Coronary artery (tissue), 2 donors: ENCODE results near the gene TASOR2.

Experiments
- DNase-seq: peaks from one replicate; pipeline ENCODE4 v3.0.0-alpha.2; 2017; ENCODE audit warnings: low spot score
- H3K27ac ChIP-seq, 2 donors: fragments of 200-600 bp; sonication (generic); one replicate each; pipeline ENCODE4 v1.5.1; 2016 to 2019
- H3K4me3 ChIP-seq: fragments of 200-600 bp; sonication (generic); 2 replicates; pipeline ENCODE4 v1.5.1; 2016; ENCODE audit warnings: mild to moderate bottlenecking, moderate library complexity
- TF ChIP-seq, protein P1 (sequence below): fragments of 200-600 bp; sonication (generic); IDR thresholded peaks from one replicate; pipeline ENCODE4 v1.5.1; 2019; ENCODE audit warnings: antibody characterized with exemption

TASOR2 gene

DNA sequence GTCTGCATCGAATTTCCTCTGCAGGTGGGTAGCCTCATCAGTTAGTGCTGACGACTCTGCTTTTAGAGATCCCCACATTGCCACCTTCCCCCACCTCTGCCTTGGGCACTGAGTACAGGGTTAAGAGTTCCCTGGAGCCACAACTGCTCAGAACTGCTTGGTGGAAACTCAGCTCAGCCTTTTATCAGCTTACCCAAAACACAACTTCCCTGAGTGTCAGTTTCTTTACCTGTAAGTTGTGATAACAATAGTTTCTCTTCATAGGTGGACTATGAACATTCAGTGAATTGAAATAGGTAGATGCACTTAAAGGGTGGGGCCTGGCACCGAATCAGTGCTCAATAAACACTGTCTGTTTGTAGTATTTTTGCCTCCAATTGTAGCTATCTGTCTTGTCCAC, 29.5 kb upstream of the TASOR2 start:
- TF ChIP-seq, protein P1, sequence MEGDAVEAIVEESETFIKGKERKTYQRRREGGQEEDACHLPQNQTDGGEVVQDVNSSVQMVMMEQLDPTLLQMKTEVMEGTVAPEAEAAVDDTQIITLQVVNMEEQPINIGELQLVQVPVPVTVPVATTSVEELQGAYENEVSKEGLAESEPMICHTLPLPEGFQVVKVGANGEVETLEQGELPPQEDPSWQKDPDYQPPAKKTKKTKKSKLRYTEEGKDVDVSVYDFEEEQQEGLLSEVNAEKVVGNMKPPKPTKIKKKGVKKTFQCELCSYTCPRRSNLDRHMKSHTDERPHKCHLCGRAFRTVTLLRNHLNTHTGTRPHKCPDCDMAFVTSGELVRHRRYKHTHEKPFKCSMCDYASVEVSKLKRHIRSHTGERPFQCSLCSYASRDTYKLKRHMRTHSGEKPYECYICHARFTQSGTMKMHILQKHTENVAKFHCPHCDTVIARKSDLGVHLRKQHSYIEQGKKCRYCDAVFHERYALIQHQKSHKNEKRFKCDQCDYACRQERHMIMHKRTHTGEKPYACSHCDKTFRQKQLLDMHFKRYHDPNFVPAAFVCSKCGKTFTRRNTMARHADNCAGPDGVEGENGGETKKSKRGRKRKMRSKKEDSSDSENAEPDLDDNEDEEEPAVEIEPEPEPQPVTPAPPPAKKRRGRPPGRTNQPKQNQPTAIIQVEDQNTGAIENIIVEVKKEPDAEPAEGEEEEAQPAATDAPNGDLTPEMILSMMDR = no peak
- no peak for DNase-seq
- Histone ChIP-seq H3K27ac (no peak overlapping the region), H3K4me3 (no peak overlapping the region)

DNA sequence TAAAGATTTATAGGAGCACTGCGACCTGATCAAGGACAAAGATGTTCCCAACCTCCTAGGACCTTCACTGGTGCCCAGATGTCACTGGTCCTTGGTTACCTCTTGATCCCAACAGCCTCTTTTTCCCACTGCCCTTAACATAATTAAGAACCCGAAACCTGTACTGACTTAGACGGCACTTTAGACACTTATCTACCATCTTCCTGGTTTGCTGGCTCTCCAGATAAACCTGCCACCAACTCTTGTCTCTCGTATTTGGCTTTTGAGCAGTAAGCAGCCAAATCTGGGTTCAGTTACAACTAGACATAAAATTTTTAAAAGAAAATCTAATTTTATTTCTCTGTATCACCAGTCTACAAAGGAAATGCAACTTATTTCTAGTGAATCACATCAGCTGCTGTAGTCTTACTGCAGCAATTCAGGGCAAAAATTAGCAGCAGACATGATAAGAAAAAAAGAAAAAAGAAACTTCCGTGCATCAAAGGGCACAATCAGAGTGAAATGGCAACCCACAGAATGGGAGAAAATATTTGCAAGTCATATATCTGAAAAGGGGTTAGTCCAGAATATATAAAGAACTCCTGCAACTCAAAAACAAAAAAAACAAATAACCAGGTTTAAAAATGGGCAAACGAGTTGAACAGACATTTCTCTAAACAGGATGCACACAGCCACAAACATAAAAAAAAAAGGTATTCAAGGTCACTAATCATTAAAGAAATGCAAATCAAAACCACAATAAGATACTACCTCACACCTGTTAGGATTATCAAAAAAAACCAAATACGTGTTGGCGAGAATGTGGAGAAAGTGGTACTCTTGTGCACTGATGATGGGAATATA, 27.7 kb upstream of the TASOR2 start:
- Histone ChIP-seq H3K27ac (no peak overlapping the region), H3K4me3 (no peak overlapping the region)
- TF ChIP-seq, protein P1 = no peak
- DNase-seq = no peak

DNA sequence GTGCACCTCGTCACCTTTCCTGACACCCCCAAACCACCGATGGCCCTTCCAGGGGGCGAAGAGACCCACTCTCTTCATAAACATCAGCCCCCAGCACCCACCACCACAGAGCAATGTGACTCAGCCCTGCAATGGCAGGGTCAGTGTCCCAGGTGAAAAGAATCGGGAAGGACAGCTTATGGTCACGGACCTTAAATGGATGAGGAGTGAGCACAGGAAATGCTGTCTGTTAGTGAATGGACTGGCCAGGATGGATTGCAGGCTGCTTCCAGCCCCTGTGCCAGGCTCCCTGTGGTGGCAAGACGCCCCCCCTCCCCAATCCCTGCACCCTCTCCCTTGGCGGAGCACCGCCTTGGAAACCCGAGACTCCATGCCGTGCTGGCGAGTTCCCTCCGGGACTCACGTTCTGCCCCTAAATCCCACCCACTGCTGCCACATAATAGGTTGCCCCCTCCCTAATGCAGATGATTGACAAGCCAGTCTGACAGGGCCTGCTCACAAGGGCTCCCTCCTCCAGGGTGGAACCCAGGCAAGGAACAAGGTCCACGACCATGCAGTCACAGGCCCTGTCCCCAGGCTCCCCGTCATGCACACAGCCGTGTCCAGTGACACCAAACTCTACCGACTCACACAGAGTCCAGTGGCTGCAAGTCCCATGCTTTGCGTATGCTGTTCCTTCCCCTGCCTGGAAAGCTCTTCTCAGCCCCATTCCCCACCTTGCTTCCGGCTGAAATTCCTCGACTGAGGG, 25.6 kb upstream of the TASOR2 start:
- no peak overlapping the region for H3K27ac ChIP-seq
- TF ChIP-seq, protein P1 = no peak
- no peak for DNase-seq
- H3K4me3 ChIP-seq = no peak overlapping the region

DNA sequence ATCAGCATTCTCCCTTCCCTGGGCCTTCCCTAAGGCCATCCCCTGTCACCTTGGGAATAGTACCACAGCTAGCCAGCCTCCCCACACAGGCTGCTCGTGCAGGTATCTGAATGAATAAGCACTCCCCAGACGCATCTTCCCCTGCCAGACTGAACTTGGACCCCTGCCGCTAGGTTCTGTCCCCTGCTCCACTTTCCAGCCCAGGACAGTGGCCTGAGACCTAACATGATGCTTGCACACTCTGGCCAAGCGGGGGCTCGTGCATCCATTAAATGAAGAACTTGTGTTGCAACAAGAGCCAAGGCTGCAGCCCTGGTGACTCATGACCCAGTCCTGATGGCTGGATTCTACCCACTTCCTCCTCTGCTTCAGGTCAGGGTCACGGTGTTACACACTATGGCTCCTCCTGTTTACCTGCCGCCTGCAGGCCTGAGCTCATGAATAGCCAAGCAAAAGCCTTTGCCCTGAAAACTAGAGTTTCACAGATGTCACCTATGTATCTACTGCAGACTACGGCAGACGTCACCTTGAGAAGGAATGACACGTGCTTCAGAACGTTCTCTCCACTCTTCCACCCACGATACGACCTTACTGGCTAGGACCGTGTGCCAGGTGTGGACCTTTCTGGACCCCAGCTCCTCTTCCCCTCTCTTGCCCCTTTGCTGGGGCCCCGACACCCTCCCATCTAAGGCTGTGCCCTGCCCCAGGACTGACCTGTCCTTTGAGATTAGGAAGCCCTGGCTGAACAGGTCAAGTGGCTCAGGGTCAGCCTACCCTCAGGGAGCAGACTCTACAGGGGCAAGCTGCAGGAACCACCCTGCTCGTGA, 24.7 kb upstream of the TASOR2 start:
- no peak overlapping the region for H3K27ac ChIP-seq
- H3K4me3 ChIP-seq = no peak overlapping the region
- TF ChIP-seq, protein P1 = no peak
- DNase-seq = no peak

DNA sequence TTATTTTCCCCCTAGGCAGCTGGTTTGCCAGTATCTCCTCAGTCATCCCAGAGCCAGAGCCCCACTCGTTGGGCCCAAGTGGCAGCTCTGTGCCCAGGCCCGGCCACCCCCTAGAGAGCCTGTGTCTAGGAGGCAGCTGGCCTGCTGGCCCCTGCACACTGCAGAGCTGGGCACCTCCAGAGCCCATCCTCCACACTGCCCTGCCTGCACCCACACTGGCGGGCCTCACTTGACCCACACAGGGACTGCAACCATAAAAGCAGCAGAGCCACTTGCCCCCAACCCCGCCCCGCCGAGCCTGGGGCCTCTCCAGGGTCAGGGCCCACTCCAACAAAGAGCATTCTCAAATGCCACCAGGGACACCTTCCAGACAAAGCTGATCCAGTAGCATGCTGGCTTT, 23.6 kb upstream of the TASOR2 start:
- Histone ChIP-seq H3K27ac (no peak overlapping the region), H3K4me3 (no peak overlapping the region)
- TF ChIP-seq, protein P1 = no peak
- no peak for DNase-seq

DNA sequence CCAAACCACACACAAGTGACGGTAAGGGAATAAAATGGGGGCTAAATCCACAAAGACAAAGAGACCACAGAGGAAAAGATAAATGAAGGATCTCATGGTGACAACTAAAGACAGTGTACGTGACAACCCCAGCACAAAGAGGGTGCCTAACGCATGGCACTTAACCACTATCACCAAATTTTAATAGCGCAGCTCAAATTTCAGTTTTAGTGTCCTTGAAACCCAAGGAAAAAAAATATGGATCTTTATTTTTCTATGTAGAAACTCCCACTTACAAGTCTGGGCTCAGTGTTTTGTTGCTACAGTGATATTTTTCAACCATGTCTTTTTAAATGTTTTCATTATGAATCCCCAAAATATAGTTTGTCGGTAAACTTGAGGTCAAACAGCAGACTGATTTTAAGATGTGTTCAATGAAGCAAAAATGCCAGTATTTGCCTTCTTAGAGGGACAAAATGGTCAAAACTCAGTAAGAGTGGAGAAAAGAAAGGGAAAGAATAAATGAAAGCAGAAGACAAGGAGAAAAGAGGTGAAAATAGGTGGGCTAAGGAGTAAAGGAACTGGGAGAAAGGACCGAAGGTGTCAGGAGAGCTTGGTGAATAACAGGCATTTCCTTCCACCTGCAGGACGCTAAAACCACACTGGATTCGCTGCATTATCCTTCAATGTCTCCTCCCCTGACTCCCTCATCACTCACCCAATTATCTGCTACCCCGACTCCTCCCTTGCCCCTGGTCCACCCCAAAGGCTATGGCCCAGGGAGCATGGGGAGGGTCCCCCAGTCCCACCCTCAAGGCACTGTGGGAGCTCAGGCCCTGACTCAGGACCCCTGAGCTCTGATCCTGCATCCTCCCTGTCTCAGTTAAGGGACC, 21.7 kb upstream of the TASOR2 start:
- Histone ChIP-seq H3K4me3 (no peak overlapping the region), H3K27ac (no peak overlapping the region)
- DNase-seq = no peak
- TF ChIP-seq, protein P1 = no peak
